Right ventricle myocardium superior (tissue), 1 donor: Measurements from ENCODE around the gene BCAP31. TPM values are rescaled to one million over a fixed set of nuclear protein-coding genes. Genes with fewer than 3 reads are reported as not detected.

Source experiments
- total RNA-seq: library from RNA; stranded (reverse); fragmentation: NEBNext Ultra II Directional; extraction: Animal tissue kit (Norgen Biotek cat#: 25700); gene quantifications from one replicate; pipeline ENCODE4 v1.2.1, GENCODE V29; 2021
- donor health status: DM: no; HTN: yes; CAD: no; lungs with severe emphysema.

Gene BCAP31
- total RNA-seq, 1 donor from 2014 or later = 86.4 TPM

Other genes with a start within 250 kb of the BCAP31 start
- gene BGN, start 229.4 kb downstream of the BCAP31 start, total RNA-seq = 35.3 TPM
- gene ATP2B3, start 206.7 kb downstream of the BCAP31 start, total RNA-seq = not detected
- 40.7 TPM for gene CCNQ, start 125.2 kb downstream of the BCAP31 start, total RNA-seq
- gene DUSP9, start 77.2 kb downstream of the BCAP31 start, total RNA-seq = not detected
- gene PNCK, start 50.6 kb downstream of the BCAP31 start, total RNA-seq = 8.1 TPM
- gene SLC6A8, start 36.5 kb downstream of the BCAP31 start, total RNA-seq = 192 TPM
- 14.7 TPM for gene ABCD1, start 469 bp upstream of the BCAP31 start, total RNA-seq
- 1.5 TPM for gene PLXNB3, start 39.9 kb upstream of the BCAP31 start, total RNA-seq
- 38.0 TPM for gene SRPK3, start 56.7 kb upstream of the BCAP31 start, total RNA-seq
- 76.9 TPM for gene IDH3G, start 70.0 kb upstream of the BCAP31 start, total RNA-seq
- gene SSR4, start 70.3 kb upstream of the BCAP31 start, total RNA-seq = 129 TPM
- gene PDZD4, start 106.2 kb upstream of the BCAP31 start, total RNA-seq = 2.6 TPM
- gene L1CAM, start 161.8 kb upstream of the BCAP31 start, total RNA-seq = 5.3 TPM
- gene AVPR2, start 180.3 kb upstream of the BCAP31 start, total RNA-seq = 4.1 TPM
- gene ARHGAP4, start 201.9 kb upstream of the BCAP31 start, total RNA-seq = 10.3 TPM
- 70.4 TPM for gene NAA10, start 210.7 kb upstream of the BCAP31 start, total RNA-seq
- gene RENBP, start 220.3 kb upstream of the BCAP31 start, total RNA-seq = 11.1 TPM
- 24.7 TPM for gene HCFC1, start 247.4 kb upstream of the BCAP31 start, total RNA-seq
- gene TMEM187, start 248.4 kb upstream of the BCAP31 start, total RNA-seq = 7.1 TPM